Endothelial cell of umbilical vein (primary cell): ENCODE data around the gene IL6ST. TPM values are rescaled to one million over a fixed set of nuclear protein-coding genes. Genes with fewer than 3 reads are reported as not detected.

Experiments
- Bru-seq: library from RNA; stranded (reverse); fragments of 400-500 nt; gene quantifications from one replicate; lab custom pipeline; 2021; lab: Mats Ljungman, UMichigan
- BruChase-seq, 2 experiments: library from RNA; stranded (reverse); fragments of 400-500 nt; gene quantifications; one replicate each; lab custom pipeline; 2021; lab: Mats Ljungman, UMichigan
- BruUV-seq: library from RNA; stranded (reverse); fragments of 400-500 nt; replicated peaks from 2 replicates; lab custom pipeline; 2021; lab: Mats Ljungman, UMichigan
- CTCF ChIA-PET: fragments of 300-600, 350-600 bp; sonication (Branson Sonifier 250); formaldehyde crosslinking; loops from one replicate; lab custom pipeline; 2021; ENCODE audit warnings: antibody characterized with exemption, inconsistent platforms; lab: Charles Lee
- POLR2A ChIA-PET: fragments of 300-600, 350-600 bp; sonication (Branson Sonifier 250); formaldehyde crosslinking; loops from one replicate; lab custom pipeline; 2021; ENCODE audit warnings: antibody characterized with exemption, inconsistent platforms; lab: Charles Lee
- DNase-seq: peaks from one replicate; pipeline ENCODE4 v3.0.0-alpha.2; 2011; ENCODE audit warnings: low read depth, low spot score
- FAIRE-seq: peaks from 2 replicates; lab custom pipeline; 2011; peaks lifted over from hg19 to GRCh38; lab: Jason Lieb, UNC
- H2AFZ ChIP-seq: 2 replicates; pipeline ENCODE4 v1.6.0; 2012; ENCODE audit warnings: low read depth, low read length, control low read depth, inconsistent platforms
- H3K27ac ChIP-seq: 2 replicates; pipeline ENCODE4 v1.5.1; 2011; ENCODE audit warnings: low read depth, mild to moderate bottlenecking, control low read depth, low read length, moderate library complexity; ENCODE audit not compliant: insufficient read depth
- H3K27me3 ChIP-seq, 2 experiments: 2 replicates each; pipeline versions ENCODE4 v1.6.0 to v1.6.1; 2011; ENCODE audit warnings: low read length in 2 of 2, mixed read lengths in 1 of 2; ENCODE audit not compliant: control insufficient read depth in 2 of 2, insufficient read depth in 2 of 2
- H3K36me3 ChIP-seq, 2 experiments: 2 replicates in 1 of 2; 3 replicates in 1 of 2; pipeline ENCODE4 v1.5.1; 2011; ENCODE audit warnings: low read length in 2 of 2, mild to moderate bottlenecking in 1 of 2, moderate library complexity in 1 of 2; ENCODE audit not compliant: control insufficient read depth in 2 of 2, insufficient read depth in 2 of 2; ENCODE audit errors: extremely low read depth in 1 of 2
- H3K4me1 ChIP-seq: 3 replicates; pipeline ENCODE4 v1.5.1; 2011; ENCODE audit warnings: mild to moderate bottlenecking, low read length; ENCODE audit not compliant: control insufficient read depth, insufficient read depth; ENCODE audit errors: extremely low read depth
- H3K4me2 ChIP-seq: 2 replicates; pipeline ENCODE4 v1.6.1; 2011; ENCODE audit warnings: low read length, control low read depth, mixed read lengths; ENCODE audit not compliant: insufficient read depth
- H3K4me3 ChIP-seq, 3 experiments: fragments of 200-600 bp in 1 of 3; sonication (generic), shearing (Covaris generic) in 1 of 3; replicated peaks in 1 of 3; 2 replicates each; pipeline ENCODE4 v1.5.1; 2011 to 2016; ENCODE audit warnings: control low read depth in 3 of 3, low read length in 3 of 3, mild to moderate bottlenecking in 2 of 3, inconsistent platforms in 1 of 3, low read depth in 1 of 3, moderate library complexity in 1 of 3; ENCODE audit not compliant: insufficient read depth in 1 of 3
- H3K79me2 ChIP-seq: 2 replicates; pipeline ENCODE4 v1.6.0; 2012; ENCODE audit warnings: low read length, inconsistent platforms; ENCODE audit not compliant: control insufficient read depth, insufficient read depth
- H3K9ac ChIP-seq: replicated peaks from 2 replicates; pipeline ENCODE3; 2011; ENCODE audit warnings: low read length, control low read depth; ENCODE audit not compliant: insufficient read depth; ENCODE audit errors: extremely low read depth
- H3K9me1 ChIP-seq: replicated peaks from 3 replicates; pipeline ENCODE4 v1.6.0; 2011; ENCODE audit warnings: mild to moderate bottlenecking, low read length; ENCODE audit not compliant: control insufficient read depth, insufficient read depth; ENCODE audit errors: extremely low read depth
- H3K9me3 ChIP-seq: replicated peaks from 2 replicates; pipeline ENCODE4 v1.5.1; 2012; ENCODE audit warnings: low read length, inconsistent platforms; ENCODE audit not compliant: control insufficient read depth, insufficient read depth
- H4K20me1 ChIP-seq: replicated peaks from 2 replicates; pipeline ENCODE3; 2011; ENCODE audit warnings: mild to moderate bottlenecking, low read length; ENCODE audit not compliant: control insufficient read depth, insufficient read depth; ENCODE audit errors: extremely low read depth
- CTCF ChIP-seq, 2 donors: IDR thresholded peaks; 1 replicate in 1 of 2; 2 replicates in 1 of 2; pipeline ENCODE4 v1.5.1; 2011; ENCODE audit warnings: low read length in 2 of 2, mild to moderate bottlenecking in 2 of 2, moderate library complexity in 2 of 2, control low read depth in 1 of 2, inconsistent platforms in 1 of 2, low read depth in 1 of 2; ENCODE audit not compliant: insufficient read depth in 1 of 2; ENCODE audit errors: extremely low read depth in 1 of 2
- EZH2 ChIP-seq: IDR thresholded peaks from 2 replicates; pipeline ENCODE4 v1.6.1; 2012; ENCODE audit warnings: borderline replicate concordance, low read depth, mild to moderate bottlenecking, moderate library complexity, low read length, inconsistent platforms; ENCODE audit not compliant: severe bottlenecking
- FOS ChIP-seq: IDR thresholded peaks from 2 replicates; pipeline ENCODE4 v1.6.1; 2011; ENCODE audit warnings: mild to moderate bottlenecking, low read length, moderate library complexity, borderline replicate concordance; ENCODE audit not compliant: insufficient read depth
- GATA2 ChIP-seq: IDR thresholded peaks from 2 replicates; pipeline ENCODE4 v1.7.0; 2011; ENCODE audit warnings: low read depth, mild to moderate bottlenecking, moderate library complexity, mixed read lengths, low read length; ENCODE audit not compliant: insufficient read length, insufficient read depth
- JUN ChIP-seq: IDR thresholded peaks from 2 replicates; pipeline ENCODE4 v1.6.1; 2011; ENCODE audit warnings: borderline replicate concordance, low read depth; ENCODE audit not compliant: insufficient read length, insufficient read depth
- MYC ChIP-seq: IDR thresholded peaks from one replicate; pipeline ENCODE4 v1.6.1; 2011; ENCODE audit warnings: mild to moderate bottlenecking, low read depth, low read length
- POLR2A ChIP-seq: IDR thresholded peaks from 2 replicates; pipeline ENCODE4 v1.6.1; 2012; ENCODE audit warnings: low read depth, mild to moderate bottlenecking, control low read depth, low read length
- POLR2AphosphoS5 ChIP-seq: IDR thresholded peaks from 2 replicates; pipeline ENCODE4 v1.6.1; 2012; ENCODE audit warnings: low read depth, mild to moderate bottlenecking, control low read depth, low read length, moderate library complexity; ENCODE audit not compliant: insufficient read depth
- dilution Hi-C: fragments of 300-500 bp; cut with MboI; formaldehyde crosslinking; loops from one replicate; pipeline ENCODE4 v1.15.0; 2019; ENCODE audit warnings: low sequenced_read_pairs; ENCODE audit not compliant: extremely low pct_ligation_motif_present
- intact Hi-C: fragments of 100-400 bp; cut with micrococcal nuclease; formaldehyde crosslinking; loops from one replicate; pipeline ENCODE4 v1.10.0; 2022
- long read RNA-seq: library from polyadenylated mRNA; stranded (forward); transcript quantifications from one replicate; pipeline ENCODE4 v2.0.0, GENCODE V29; 2021
- polyA minus RNA-seq, 3 experiments: library from RNA; depleted of rRNA, polyadenylated mRNA; stranded (reverse); fragments of >200 nt; gene quantifications; 1 replicate in 1 of 3; 2 replicates in 2 of 3; pipeline ENCODE4 v1.2.3, GENCODE V29; 2011
- polyA plus RNA-seq, 4 experiments: library from polyadenylated mRNA; depleted of rRNA in 3 of 4; stranded (reverse) in 3 of 4; unstranded in 1 of 4; fragments of >200 nt; gene quantifications; 2 replicates each; pipeline versions ENCODE4 v1.2.1 to v1.2.3, GENCODE V29; 2011 to 2012; ENCODE audit warnings: missing spikeins in 1 of 4
- total RNA-seq: library from RNA; stranded (reverse); gene quantifications from 2 replicates; pipeline ENCODE4 v1.2.3, GENCODE V29; 2021
- TF ChIP-seq, protein P1 (sequence below): IDR thresholded peaks from 2 replicates; pipeline ENCODE4 v1.6.1; 2011; ENCODE audit not compliant: insufficient read depth, insufficient read length

Gene IL6ST
- total RNA-seq (345 and 361 TPM in 2 replicates), polyA plus RNA-seq (80.3 and 135 TPM in 2 replicates), polyA minus RNA-seq (460 and 502 TPM in 2 replicates), Bru-seq, nascent RNA (percentile 98 among the genes with signal in this experiment), BruChase-seq, experiment 1, labeled RNA remaining after a 6-hour chase (percentile 99 among the genes with signal in this experiment), BruChase-seq, experiment 2, labeled RNA remaining after a 2-hour chase (percentile 97 among the genes with signal in this experiment)
- polyA plus RNA-seq (2011; cell fraction: cytosol; rRNA removed) = 83.9 and 119 TPM in 2 replicates
- 120 and 134 TPM in 2 replicates for polyA plus RNA-seq (2011; cell fraction: nucleus; rRNA removed)
- polyA plus RNA-seq (2012) = 175 and 248 TPM in 2 replicates
- 73.7 TPM for polyA minus RNA-seq (2011; cell fraction: cytosol; rRNA and poly(A)+ RNA removed)
- polyA minus RNA-seq (2011; cell fraction: nucleus; rRNA and poly(A)+ RNA removed) = 278 and 424 TPM in 2 replicates
- long read RNA-seq, full-length matches to known transcripts = 79 of 133 reads
- long read RNA-seq, partial matches to known transcripts = 14 of 133 reads
- long read RNA-seq, other reads (novel, unspliced or antisense) = 40 of 133 reads

DNA sequence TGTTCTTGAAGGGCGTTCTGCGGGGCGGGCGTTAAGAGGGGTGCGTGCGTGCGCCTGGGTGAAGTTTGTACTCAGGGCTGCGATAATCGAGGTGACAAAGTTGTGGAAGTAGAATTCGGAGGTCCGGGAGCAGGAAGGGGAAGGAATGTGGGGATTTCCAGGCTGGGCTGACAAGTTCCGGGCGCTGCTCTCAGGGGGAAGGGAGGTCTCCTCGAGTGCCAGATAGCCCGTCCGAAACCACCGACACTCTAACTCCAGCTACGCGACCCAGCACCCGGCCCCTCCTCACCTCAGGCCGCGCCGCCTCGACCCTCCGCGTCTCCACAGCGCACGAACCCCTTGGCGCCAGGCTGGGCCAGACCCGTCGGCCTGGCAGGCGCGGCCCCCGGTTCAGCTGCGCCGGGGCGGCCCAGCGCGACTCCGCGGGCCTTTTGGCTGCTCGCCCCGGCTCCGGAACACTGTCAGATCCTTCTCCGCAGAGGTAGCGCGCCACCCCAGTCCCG, at the start of gene IL6ST:
IL6ST (minus strand) TSS at position 469 of the 503 bp plus-strand sequence. CDS start 18,685 bp downstream, outside the sequence.
- DNase-seq (peak; percentile 83), FAIRE-seq (peak; percentile 4)
- TF ChIP-seq POLR2A = peak; percentile 95
- TF ChIP-seq, protein P1, sequence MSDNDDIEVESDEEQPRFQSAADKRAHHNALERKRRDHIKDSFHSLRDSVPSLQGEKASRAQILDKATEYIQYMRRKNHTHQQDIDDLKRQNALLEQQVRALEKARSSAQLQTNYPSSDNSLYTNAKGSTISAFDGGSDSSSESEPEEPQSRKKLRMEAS = no peak
- no peak for TF ChIP-seq EZH2
- peak; percentile 96 for TF ChIP-seq POLR2AphosphoS5
- no peak for TF ChIP-seq GATA2
- TF ChIP-seq CTCF (IDR thresholded peaks at IDR 0.05; ENCODE audit: extremely low read depth in 1 of 2, insufficient read depth in 1 of 2, low read depth in 1 of 2, low read length in 2 of 2) = no peak
- peak; percentile 6 for TF ChIP-seq FOS
- no peak for TF ChIP-seq JUN
- TF ChIP-seq MYC = no peak
- H3K9me3 ChIP-seq = no peaks in the 10 kb centered on the region
- dilution Hi-C loops = no loop called here
- BruUV-seq = no TSS peak
- ChIA-PET CTCF (interaction anchor here (0.9 to 1.6 kb wide), 3 partner anchors 58 to 206 kb away, joined by 4 to 6 read pairs (median 4); no protein-coding TSS in a partner anchor), POLR2A (interaction anchor here (0.7 to 1.4 kb wide), 4 partner anchors 15 to 91 kb away, joined by 3 to 5 read pairs (median 4); no protein-coding TSS in a partner anchor)
- H3K79me2 ChIP-seq = peaks cover 54% of the 10 kb centered on the region
- no peaks in the 10 kb centered on the region for H3K27me3 ChIP-seq
- H3K36me3 ChIP-seq = peaks cover 0 to 5% of the 10 kb centered on the region in 2 experiments
- peak within 1 kb of the TSS; percentile 99 for H3K27ac ChIP-seq
- H3K9me1 ChIP-seq = no peaks in the 10 kb centered on the region
- intact Hi-C loops = loop anchor here (2.0 to 5.0 kb wide), 2 partner anchors 56 to 78 kb away; no protein-coding TSS in a partner anchor
- H3K4me1 ChIP-seq = peaks cover 30% of the 10 kb centered on the region
- H2AFZ ChIP-seq = peak within 1 kb of the TSS; percentile 50
- peak within 1 kb of the TSS; percentile 70 to 100 (median 99) for H3K4me3 ChIP-seq
- H3K4me2 ChIP-seq = peak within 1 kb of the TSS; percentile 100
- H3K9ac ChIP-seq = peak within 1 kb of the TSS; percentile 100
- peaks cover 8% of the 10 kb centered on the region for H4K20me1 ChIP-seq
